Loucy (cell line): ENCODE data around the gene CAMKMT.

Experiments
- H2AFZ ChIP-seq: fragments of 200-600 bp; sonication (generic); 2 replicates; pipeline ENCODE4 v1.6.0; 2016; ENCODE audit warnings: antibody characterized with exemption, mild to moderate bottlenecking, low read length, moderate library complexity
- H3F3A ChIP-seq: fragments of 200-600 bp; 2 replicates; pipeline ENCODE4 v1.6.0; 2016; ENCODE audit warnings: antibody characterized with exemption, low read depth, mild to moderate bottlenecking
- H3K27me3 ChIP-seq: fragments of 200-600 bp; sonication (generic); 2 replicates; pipeline ENCODE4 v1.6.1; 2014; ENCODE audit warnings: low read length, mild to moderate bottlenecking; ENCODE audit not compliant: insufficient read depth, poor library complexity, severe bottlenecking
- H3K36me3 ChIP-seq: fragments of 200-600 bp; sonication (generic); 2 replicates; pipeline ENCODE4 v1.6.1; 2016; ENCODE audit warnings: low read length; ENCODE audit not compliant: insufficient read depth
- H3K4me1 ChIP-seq: fragments of 200-600 bp; sonication (generic); 2 replicates; pipeline ENCODE4 v1.5.1; 2014; ENCODE audit warnings: low read length, mild to moderate bottlenecking; ENCODE audit not compliant: insufficient read depth, poor library complexity, severe bottlenecking
- H3K4me2 ChIP-seq: fragments of 200-600 bp; sonication (generic); 2 replicates; pipeline ENCODE4 v1.6.0; 2014; ENCODE audit warnings: antibody characterized with exemption, low read length, low read depth, mild to moderate bottlenecking; ENCODE audit not compliant: poor library complexity, severe bottlenecking
- H3K4me3 ChIP-seq: fragments of 200-600 bp; sonication (generic); 2 replicates; pipeline ENCODE4 v1.5.1; 2014; ENCODE audit warnings: low read length, mild to moderate bottlenecking, mixed read lengths; ENCODE audit not compliant: poor library complexity, severe bottlenecking
- H3K79me2 ChIP-seq: fragments of 200-600 bp; sonication (generic); 2 replicates; pipeline ENCODE4 v1.6.1; 2014; ENCODE audit warnings: low read length; ENCODE audit not compliant: insufficient read depth
- H3K9ac ChIP-seq: fragments of 200-600 bp; sonication (generic); 2 replicates; pipeline ENCODE4 v1.6.0; 2014; ENCODE audit warnings: mild to moderate bottlenecking, low read depth, low read length, moderate library complexity; ENCODE audit not compliant: poor library complexity, severe bottlenecking
- H3K9me2 ChIP-seq: fragments of 200-600 bp; sonication (generic); replicated peaks from 2 replicates; pipeline ENCODE4 v1.6.1; 2016; ENCODE audit warnings: low read depth, low read length, mixed read lengths
- H3K9me3 ChIP-seq: fragments of 200-600 bp; sonication (generic); 2 replicates; pipeline ENCODE4 v1.6.1; 2014; ENCODE audit warnings: mild to moderate bottlenecking, antibody characterized with exemption, low read length, low read depth; ENCODE audit not compliant: insufficient read depth
- H4K20me1 ChIP-seq: fragments of 200-600 bp; sonication (generic); 2 replicates; pipeline ENCODE4 v1.6.0; 2014; ENCODE audit warnings: antibody characterized with exemption, low read length, mild to moderate bottlenecking; ENCODE audit not compliant: insufficient read depth, poor library complexity, severe bottlenecking
- CTCF ChIP-seq: fragments of 200-600 bp; sonication (generic); conservative IDR thresholded peaks from 2 replicates; pipeline ENCODE4 v1.5.1; 2014; ENCODE audit warnings: mild to moderate bottlenecking, antibody characterized with exemption, low read length
- EZH2phosphoT487 ChIP-seq: fragments of 200-600 bp; IDR thresholded peaks from 2 replicates; pipeline ENCODE4 v1.6.1; 2018; ENCODE audit warnings: antibody characterized with exemption, mild to moderate bottlenecking, moderate library complexity, borderline replicate concordance

The CAMKMT gene

GRCh38 chr2:44692821-44693220 lies 331.1 kb downstream of the CAMKMT start:
- no peak overlapping the region for H2AFZ ChIP-seq
- no peak overlapping the region for H3K9ac ChIP-seq
- TF ChIP-seq EZH2phosphoT487 (no peak), CTCF (no peak)
- H3K9me3 ChIP-seq = no peaks in the 10 kb centered on the region
- no peaks in the 10 kb centered on the region for H3K27me3 ChIP-seq
- no peaks in the 10 kb centered on the region for H4K20me1 ChIP-seq
- no peak overlapping the region for H3K4me3 ChIP-seq
- H3K36me3 ChIP-seq = no peaks in the 10 kb centered on the region
- no peak overlapping the region for H3K4me2 ChIP-seq
- no peaks in the 10 kb centered on the region for H3K4me1 ChIP-seq
- no peaks in the 10 kb centered on the region for H3F3A ChIP-seq
- H3K79me2 ChIP-seq = no peaks in the 10 kb centered on the region
- no peaks in the 10 kb centered on the region for H3K9me2 ChIP-seq

GRCh38 chr2:44700824-44701223 lies 339.1 kb downstream of the CAMKMT start:
- no peak overlapping the region for H2AFZ ChIP-seq
- no peaks in the 10 kb centered on the region for H3K9me3 ChIP-seq
- TF ChIP-seq CTCF (no peak), EZH2phosphoT487 (no peak)
- no peaks in the 10 kb centered on the region for H3K36me3 ChIP-seq
- H3K4me3 ChIP-seq = no peak overlapping the region
- no peaks in the 10 kb centered on the region for H4K20me1 ChIP-seq
- no peaks in the 10 kb centered on the region for H3K4me1 ChIP-seq
- H3K9ac ChIP-seq = no peak overlapping the region
- H3K27me3 ChIP-seq = no peaks in the 10 kb centered on the region
- no peaks in the 10 kb centered on the region for H3F3A ChIP-seq
- H3K9me2 ChIP-seq = no peaks in the 10 kb centered on the region
- H3K79me2 ChIP-seq = no peaks in the 10 kb centered on the region
- no peak overlapping the region for H3K4me2 ChIP-seq

- H3K4me1 ChIP-seq = no peaks in the 10 kb centered on the region
Observed at GRCh38 chr2:44705356-44705755, 343.6 kb downstream of the CAMKMT start.

More at GRCh38 chr2:44705356-44705755, 343.6 kb downstream of the CAMKMT start:
- no peak overlapping the region for H3K9ac ChIP-seq
- H3K4me2 ChIP-seq = no peak overlapping the region
- no peaks in the 10 kb centered on the region for H3K27me3 ChIP-seq
- H3K4me3 ChIP-seq = no peak overlapping the region
- H3F3A ChIP-seq = no peaks in the 10 kb centered on the region
- H3K36me3 ChIP-seq = no peaks in the 10 kb centered on the region
- no peak overlapping the region for H2AFZ ChIP-seq
- H3K9me3 ChIP-seq = no peaks in the 10 kb centered on the region
- no peaks in the 10 kb centered on the region for H3K79me2 ChIP-seq
- no peaks in the 10 kb centered on the region for H3K9me2 ChIP-seq
- TF ChIP-seq EZH2phosphoT487 (no peak), CTCF (no peak)
- no peaks in the 10 kb centered on the region for H4K20me1 ChIP-seq
